Large intestine (tissue), 12 donors: Measurements from ENCODE around the gene TUBA3D. TPM values are rescaled to one million over a fixed set of nuclear protein-coding genes. Genes with fewer than 3 reads are reported as not detected.
"Not testable (repeated sequence)": the region's sequence is repeated elsewhere in the genome, so short reads cannot be mapped to it uniquely, and the experiment has no call there.

Experiments used
- DNase-seq, 2 donors: peaks; one replicate each; pipeline versions ENCODE4 v3.0.0 to v3.0.0-alpha.2; 2013
- H3K27ac ChIP-seq: one replicate; pipeline ENCODE4 v1.5.1; 2013; ENCODE audit warnings: low read length
- H3K27me3 ChIP-seq: 2 replicates; pipeline ENCODE4 v1.6.1; 2013; ENCODE audit warnings: low read length; ENCODE audit not compliant: control insufficient read depth, insufficient read depth
- H3K36me3 ChIP-seq: 2 replicates; pipeline ENCODE4 v1.6.1; 2013; ENCODE audit warnings: low read length; ENCODE audit not compliant: control insufficient read depth, insufficient read depth
- H3K4me1 ChIP-seq: one replicate; pipeline ENCODE4 v1.6.1; 2013; ENCODE audit warnings: low read length; ENCODE audit not compliant: control insufficient read depth, insufficient read depth
- H3K4me3 ChIP-seq: one replicate; pipeline ENCODE4 v1.5.1; 2013; ENCODE audit warnings: low read length
- H3K9me3 ChIP-seq: one replicate; pipeline ENCODE4 v1.6.1; 2013; ENCODE audit warnings: mild to moderate bottlenecking, low read depth, low read length, moderate library complexity; ENCODE audit not compliant: control insufficient read depth
- WGBS: methylation state at CpG from one replicate; pipeline ENCODE4 v1.1.5; 2013; ENCODE audit warnings: low lambda C conversion rate; ENCODE audit not compliant: insufficient coverage; 5-methylcytosine and 5-hydroxymethylcytosine counted together
- long read RNA-seq, 11 donors: transcript quantifications; one replicate each; lab custom pipeline, GENCODE V29; 2026
- polyA plus RNA-seq: library from polyadenylated mRNA; unstranded; fragments of 120-200 nt; gene quantifications from one replicate; pipeline ENCODE4 v1.2.1, GENCODE V29; 2013

TUBA3D gene
- polyA plus RNA-seq, result 0.99 TPM
- long read RNA-seq, donor 1, result 0 reads
- long read RNA-seq, donor 2, result 0 reads
- long read RNA-seq, donor 3, result 0 reads
- long read RNA-seq, donor 4, result 0 reads
- long read RNA-seq, donor 5, result 0 reads
- long read RNA-seq, donor 6, partial matches to known transcripts, result 0 of 8 reads
- long read RNA-seq, donor 6, other reads (novel, unspliced or antisense), result 8 of 8 reads
- long read RNA-seq, donor 7, result 0 reads
- long read RNA-seq, donor 8, result 0 reads
- long read RNA-seq, donor 9, result 0 reads
- long read RNA-seq, donor 10, partial matches to known transcripts, result 232 of 232 reads
- long read RNA-seq, donor 10, other reads (novel, unspliced or antisense), result 0 of 232 reads
- long read RNA-seq, donor 11, partial matches to known transcripts, result 17 of 152 reads
- long read RNA-seq, donor 11, other reads (novel, unspliced or antisense), result 135 of 152 reads

DNA sequence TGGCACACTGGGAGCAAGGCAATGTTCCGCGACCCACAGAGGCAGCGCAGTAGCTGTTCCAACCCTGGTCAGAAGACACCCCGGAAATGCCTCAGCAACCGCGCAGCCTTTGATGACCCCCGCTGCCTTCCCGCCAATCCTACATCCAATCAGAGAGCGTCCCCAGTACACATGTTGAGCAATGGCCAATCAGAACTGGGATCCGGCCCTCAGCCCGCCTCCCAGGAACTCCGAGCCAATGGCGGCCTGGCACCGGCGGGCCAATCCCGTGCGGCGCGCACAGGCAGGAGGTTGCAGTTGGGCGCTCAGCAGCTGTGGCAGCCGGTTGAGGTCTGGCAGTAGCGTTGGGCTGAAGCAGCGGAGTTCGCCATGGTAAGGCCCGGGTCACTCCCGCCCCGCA is at the start of gene TUBA3D:
Gene TUBA3D, plus strand, starts transcription at position 289 of the 400 bp plus-strand sequence. Its CDS starts 81 bp downstream, at position 370.
- Histone ChIP-seq H3K9me3 (peaks cover 3% of the 10 kb centered on the region), H3K4me3 (no peak within 1 kb of the TSS), H3K27ac (no peak within 1 kb of the TSS), H3K36me3 (no peaks in the 10 kb centered on the region), H3K27me3 (no peaks in the 10 kb centered on the region), H3K4me1 (no peaks in the 10 kb centered on the region)
- no peak for DNase-seq
- WGBS, result no CpG with 5 or more reads among the region's 27 CpGs

DNA sequence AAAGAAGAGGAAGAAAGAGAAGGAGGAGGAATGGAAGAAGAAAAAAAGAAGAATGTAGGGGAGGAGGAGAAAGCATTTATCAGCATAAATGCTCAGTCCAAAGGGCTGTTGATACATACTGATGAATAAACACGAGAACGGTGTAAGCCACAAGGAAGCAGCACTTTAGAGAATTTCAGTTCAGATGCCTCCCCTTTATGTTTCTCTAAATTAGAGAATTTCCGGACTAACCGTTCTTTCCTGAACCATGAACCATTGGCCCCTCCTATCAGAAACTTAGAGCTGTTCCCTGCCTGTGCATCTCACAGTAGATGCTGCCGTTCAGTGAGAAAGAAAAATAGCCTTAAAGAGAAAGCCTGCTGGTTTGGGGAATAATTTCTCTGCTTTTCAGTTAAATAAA is 49.2 kb upstream of the TUBA3D start:
- WGBS, result no CpG with 5 or more reads among the region's 5 CpGs
- H3K27ac ChIP-seq, result no peak overlapping the region
- no peaks in the 10 kb centered on the region for H3K36me3 ChIP-seq
- H3K4me3 ChIP-seq, result no peak overlapping the region
- no peaks in the 10 kb centered on the region for H3K9me3 ChIP-seq
- H3K4me1 ChIP-seq, result no peaks in the 10 kb centered on the region
- DNase-seq, result no peak
- H3K27me3 ChIP-seq, result peaks cover 52% of the 10 kb centered on the region

DNA sequence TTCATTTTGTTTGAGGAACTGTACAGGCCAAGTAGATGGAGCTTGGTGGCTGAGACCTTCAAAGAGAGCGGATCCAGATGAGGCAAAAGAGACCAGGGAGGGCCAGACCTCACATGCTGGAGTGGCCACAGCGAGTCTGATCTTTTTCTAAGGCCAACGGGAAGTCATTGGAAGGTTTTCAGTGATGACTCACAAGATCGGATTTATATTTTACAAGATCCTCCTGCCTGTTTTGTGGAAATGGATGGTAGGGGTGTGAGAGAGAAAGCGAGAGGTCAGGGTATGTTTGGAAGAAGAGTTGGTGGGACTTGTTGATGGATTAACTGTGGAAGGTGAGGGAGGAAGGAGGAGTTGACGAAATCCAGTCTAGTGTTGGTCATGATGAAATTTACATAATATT is 44.6 kb upstream of the TUBA3D start:
- Histone ChIP-seq H3K9me3 (no peaks in the 10 kb centered on the region), H3K4me3 (no peak overlapping the region), H3K27me3 (peaks cover 29% of the 10 kb centered on the region), H3K36me3 (no peaks in the 10 kb centered on the region), H3K27ac (no peak overlapping the region), H3K4me1 (no peaks in the 10 kb centered on the region)
- WGBS, result 86% methylated on average over 1 of the region's 6 CpGs
- no peak for DNase-seq

DNA sequence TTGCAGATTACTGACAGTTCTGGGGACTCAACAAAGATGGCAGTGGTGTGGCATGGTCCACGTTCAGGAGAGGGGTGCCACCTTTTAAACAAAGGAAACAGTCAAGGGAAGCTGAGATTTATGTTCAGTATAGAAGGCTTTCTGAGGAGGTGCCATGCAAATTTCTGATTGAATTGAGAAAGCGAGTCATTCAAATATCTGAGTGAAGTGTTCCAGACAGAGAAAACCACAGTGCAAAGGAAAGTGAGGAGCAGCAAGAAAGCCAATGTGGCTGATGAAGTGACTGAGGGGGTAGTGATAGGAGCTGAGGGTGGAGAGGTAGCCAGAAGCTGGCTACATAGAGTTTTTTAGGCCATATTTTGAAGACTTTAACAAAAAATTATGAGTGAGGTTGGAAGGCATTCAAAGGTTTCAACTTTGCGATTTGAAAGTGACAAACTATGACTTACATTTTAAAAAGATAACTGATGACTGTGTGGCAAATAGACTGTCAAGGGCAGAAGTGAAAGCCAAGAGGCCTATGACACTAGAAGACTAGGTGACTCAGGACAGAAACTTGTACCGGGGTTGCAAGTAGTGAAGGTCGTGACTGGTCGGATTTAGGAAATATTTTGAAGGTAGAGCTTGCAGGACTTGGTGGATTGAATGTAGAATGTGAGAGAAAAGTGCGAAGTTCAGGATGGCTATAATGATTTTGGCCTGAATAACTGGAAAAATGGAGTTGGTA is 35.0 kb upstream of the TUBA3D start:
- not testable (repeated sequence) for DNase-seq, H3K27me3 ChIP-seq, H3K4me3 ChIP-seq, H3K9me3 ChIP-seq, H3K36me3 ChIP-seq, H3K27ac ChIP-seq, H3K4me1 ChIP-seq
- WGBS, result 100% methylated on average over 1 of the region's 7 CpGs

DNA sequence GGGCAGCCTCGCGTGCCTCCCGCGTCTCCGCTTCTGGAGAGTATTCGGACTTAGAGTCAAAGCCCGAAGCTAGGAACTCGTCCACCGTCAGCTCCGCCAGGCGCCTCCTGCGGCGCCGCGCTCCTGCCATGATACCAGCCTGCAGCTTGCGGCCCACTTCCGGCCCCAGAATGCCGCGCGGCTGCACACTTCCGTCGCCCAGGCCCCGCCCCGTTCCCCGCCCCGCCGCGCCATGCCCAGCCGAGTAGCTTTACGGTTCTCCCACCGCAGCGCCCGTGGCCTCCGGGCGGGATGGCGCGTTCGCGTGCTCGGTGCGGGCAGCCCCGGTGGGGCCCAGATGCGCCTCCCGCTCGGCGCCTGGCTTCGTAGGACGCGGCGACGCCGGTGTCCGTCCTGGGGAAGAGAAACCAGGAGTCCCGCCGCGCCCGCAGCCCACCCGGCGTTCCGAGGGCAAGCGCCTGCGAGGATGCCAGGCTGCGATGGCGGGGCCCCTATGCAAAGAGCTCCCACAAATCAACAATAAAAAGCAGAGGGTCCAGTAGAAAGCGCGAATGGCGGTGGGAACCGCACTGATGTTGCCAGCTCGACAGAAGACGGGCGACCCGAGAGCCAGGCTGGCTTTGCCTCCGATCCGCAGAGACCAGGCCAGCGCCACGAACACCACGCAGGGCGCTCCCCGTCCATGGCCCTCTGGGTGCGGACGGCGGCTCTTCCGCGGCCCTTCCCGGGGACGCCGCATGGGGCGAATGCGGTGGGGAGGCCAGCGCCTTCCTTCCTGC is 31.0 kb upstream of the TUBA3D start:
- not testable (repeated sequence) for H3K36me3 ChIP-seq, H3K9me3 ChIP-seq, H3K27ac ChIP-seq, H3K4me1 ChIP-seq, H3K4me3 ChIP-seq, H3K27me3 ChIP-seq, DNase-seq
- no CpG with 5 or more reads among the region's 90 CpGs for WGBS

DNA sequence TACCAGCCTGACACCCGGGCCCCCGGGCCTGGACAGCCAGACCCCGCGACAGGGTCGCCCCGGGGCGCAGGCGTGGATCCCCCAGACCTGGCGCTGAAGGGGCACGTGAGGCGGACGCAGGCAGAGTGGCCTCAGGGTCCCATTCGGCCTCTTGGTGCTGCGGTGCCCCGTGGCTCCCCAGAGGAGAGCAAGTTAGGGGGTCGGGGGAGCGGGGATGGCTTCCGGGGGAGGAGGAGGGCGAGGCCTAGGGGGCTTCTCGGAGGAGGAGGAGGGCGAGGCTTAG is 30.5 kb upstream of the TUBA3D start:
- WGBS, result no CpG with 5 or more reads among the region's 21 CpGs
- H3K4me1 ChIP-seq, result not testable (repeated sequence)

DNA sequence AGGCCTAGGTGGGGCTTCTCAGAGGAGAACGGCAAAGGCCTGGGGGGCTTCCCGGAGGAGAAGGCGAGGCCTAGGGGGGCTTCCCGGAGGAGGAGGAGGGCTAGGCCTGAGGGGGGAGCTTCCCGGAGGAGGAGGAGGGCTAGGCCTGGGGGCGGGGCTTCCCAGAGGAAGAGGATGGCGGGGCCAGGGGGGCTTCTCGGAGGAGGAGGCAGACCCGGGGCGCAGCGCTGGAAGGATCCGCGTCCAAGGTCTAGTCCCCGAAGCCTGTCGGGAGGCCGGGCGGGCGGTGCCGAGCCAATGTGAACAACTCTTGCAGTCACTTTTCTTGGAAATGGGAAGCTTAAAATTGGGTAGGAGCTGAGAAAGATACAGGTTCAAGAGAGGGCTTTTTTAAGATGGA is 30.0 kb upstream of the TUBA3D start:
- no peaks in the 10 kb centered on the region for H3K27me3 ChIP-seq
- no peak overlapping the region for H3K4me3 ChIP-seq
- no CpG with 5 or more reads among the region's 19 CpGs for WGBS
- peaks cover 7% of the 10 kb centered on the region for H3K9me3 ChIP-seq
- H3K27ac ChIP-seq, result no peak overlapping the region
- H3K36me3 ChIP-seq, result no peaks in the 10 kb centered on the region
- no peaks in the 10 kb centered on the region for H3K4me1 ChIP-seq
- DNase-seq, result no peak

More for the DNA sequence above, 30.5 kb upstream of the TUBA3D start:
- not testable (repeated sequence) for H3K27me3 ChIP-seq, DNase-seq, H3K4me3 ChIP-seq, H3K9me3 ChIP-seq, H3K36me3 ChIP-seq, H3K27ac ChIP-seq

DNA sequence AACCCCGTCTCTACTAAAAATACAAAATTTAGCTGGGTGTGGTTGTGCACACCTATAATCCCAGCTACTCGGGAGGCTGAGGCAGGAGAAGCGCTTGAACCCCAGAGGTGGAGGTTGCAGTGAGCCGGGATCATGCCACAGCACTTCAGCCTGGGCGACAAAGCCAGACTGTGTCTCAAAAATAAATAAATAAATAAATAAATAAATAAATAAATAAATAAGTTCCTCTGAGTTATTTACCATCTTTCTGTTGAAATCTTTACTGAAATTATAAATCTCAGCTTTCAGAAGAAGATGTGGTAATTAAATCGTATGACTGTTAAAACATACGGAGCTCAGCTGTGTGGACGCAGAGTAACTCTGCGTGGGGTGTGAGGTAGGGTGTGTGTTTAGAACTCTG is 27.9 kb upstream of the TUBA3D start:
- not testable (repeated sequence) for H3K27me3 ChIP-seq, H3K36me3 ChIP-seq, H3K4me3 ChIP-seq, DNase-seq, H3K4me1 ChIP-seq, H3K9me3 ChIP-seq, H3K27ac ChIP-seq
- WGBS, result no CpG with 5 or more reads among the region's 9 CpGs

DNA sequence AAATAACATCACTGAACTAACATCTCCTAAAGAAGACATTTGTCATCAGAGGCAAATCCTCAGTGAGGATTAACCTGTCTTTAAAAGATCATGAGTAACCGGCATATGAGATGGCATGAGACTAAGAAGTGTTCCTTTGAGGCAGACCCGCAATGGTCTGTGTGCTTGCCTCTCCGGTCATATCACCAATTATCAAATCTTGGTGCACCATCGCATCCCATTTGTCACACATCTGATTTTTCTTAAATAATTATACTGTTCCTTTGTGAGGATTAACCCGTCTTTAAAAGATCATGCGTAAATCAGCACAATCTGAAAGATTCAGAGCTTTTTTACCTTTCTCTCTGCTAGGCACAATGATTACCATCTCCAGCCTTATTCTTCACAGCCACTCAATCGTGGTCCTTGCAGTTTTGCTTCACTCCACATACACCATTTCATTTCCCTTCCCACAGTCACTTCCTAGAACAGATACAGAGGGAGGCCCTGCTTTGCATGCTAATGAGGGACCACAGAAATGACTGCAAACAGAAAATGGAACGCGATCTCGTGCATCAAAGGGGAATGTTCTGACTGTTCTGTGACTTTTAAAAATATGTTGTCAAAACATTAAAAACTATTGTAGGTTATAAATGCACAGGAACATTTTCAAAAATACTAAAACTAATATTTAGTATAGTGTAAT is 24.5 kb upstream of the TUBA3D start:
- not testable (repeated sequence) for H3K36me3 ChIP-seq, H3K9me3 ChIP-seq, H3K27me3 ChIP-seq, H3K27ac ChIP-seq, H3K4me3 ChIP-seq, H3K4me1 ChIP-seq, DNase-seq
- 46% methylated on average over 3 of the region's 10 CpGs for WGBS

DNA sequence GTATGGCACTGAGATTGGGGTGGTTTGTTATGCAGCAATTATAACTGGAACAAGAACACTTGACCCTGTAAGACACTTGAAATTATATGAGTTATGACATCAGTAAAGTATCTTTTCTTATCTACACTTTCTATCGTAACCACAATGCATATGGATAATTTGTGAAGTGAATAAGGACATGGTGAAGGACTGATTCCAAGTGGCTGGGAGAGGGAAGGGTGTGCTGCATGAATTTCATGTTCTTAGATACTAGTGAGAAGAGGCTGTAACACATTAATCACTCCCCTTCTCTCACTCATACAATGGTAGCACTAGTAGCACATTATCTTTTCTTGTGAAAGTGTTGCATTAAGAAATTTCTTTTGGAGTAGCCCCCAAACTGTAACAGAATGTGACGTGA is 21.0 kb upstream of the TUBA3D start:
- DNase-seq, H3K27me3 ChIP-seq, H3K4me3 ChIP-seq, H3K36me3 ChIP-seq, H3K27ac ChIP-seq, H3K9me3 ChIP-seq, H3K4me1 ChIP-seq: not testable (repeated sequence)
- WGBS, result no CpG with 5 or more reads among the region's 2 CpGs
